T-cell (primary cell): ENCODE measurements around the gene CCDC195. TPM values are rescaled to one million over a fixed set of nuclear protein-coding genes. Genes with fewer than 3 reads are reported as not detected.
"Not testable (repeated sequence)": the region's sequence is repeated elsewhere in the genome, so short reads cannot be mapped to it uniquely, and the experiment has no call there.

Experiments
- ATAC-seq, 4 experiments: fragments of 200-7000 bp in 3 of 4; fragments of 150-1000 bp in 1 of 4; cut with Tn5 transposase; replicated peaks in 1 of 4; 1 replicate in 3 of 4; 2 replicates in 1 of 4; pipeline ENCODE4 v1.10.0; 2021; ENCODE audit warnings: moderate library complexity in 3 of 4, mild to moderate bottlenecking in 2 of 4, moderate number of reproducible peaks in 1 of 4
- CTCF ChIA-PET, 2 donors: fragments of 300-600 bp; sonication (Branson Sonifier 250); formaldehyde crosslinking; loops; one replicate each; lab custom pipeline; 2022; ENCODE audit warnings: antibody characterized with exemption in 2 of 2; lab: Charles Lee
- POLR2A ChIA-PET, 2 donors: fragments of 300-600 bp; sonication (Branson Sonifier 250); formaldehyde crosslinking; loops; one replicate each; lab custom pipeline; 2022; ENCODE audit warnings: antibody characterized with exemption in 2 of 2; lab: Charles Lee
- DNase-seq, 35 experiments: peaks; one replicate each; pipeline versions ENCODE4 v3.0.0 to v3.0.0-alpha.2; 2013 to 2023
- H3K27ac ChIP-seq: one replicate; pipeline ENCODE4 v1.5.1; 2013; ENCODE audit warnings: low read length
- H3K27me3 ChIP-seq, 2 experiments: replicated peaks in 1 of 2; 1 replicate in 1 of 2; 2 replicates in 1 of 2; pipeline versions ENCODE4 v1.6.1 to v1.7.0; 2013; ENCODE audit warnings: low read length in 1 of 2, mixed read lengths in 1 of 2; ENCODE audit not compliant: control insufficient read depth in 2 of 2, insufficient read depth in 2 of 2; ENCODE audit errors: extremely low read depth in 1 of 2
- H3K36me3 ChIP-seq, 2 donors: 1 replicate in 1 of 2; 2 replicates in 1 of 2; pipeline versions ENCODE4 v1.6.1 to v1.7.0; 2013; ENCODE audit warnings: low read length in 1 of 2; ENCODE audit not compliant: control insufficient read depth in 2 of 2, insufficient read depth in 1 of 2; ENCODE audit errors: extremely low read depth in 1 of 2
- H3K4me1 ChIP-seq, 2 experiments: 1 replicate in 1 of 2; 2 replicates in 1 of 2; pipeline versions ENCODE4 v1.6.1 to v1.7.0; 2013; ENCODE audit warnings: low read length in 2 of 2, mixed read lengths in 1 of 2; ENCODE audit not compliant: insufficient read depth in 2 of 2, control insufficient read depth in 1 of 2; ENCODE audit errors: extremely low read depth in 1 of 2
- H3K4me3 ChIP-seq, 2 donors: 1 replicate in 1 of 2; 2 replicates in 1 of 2; pipeline versions ENCODE4 v1.5.1 to v1.7.0; 2013; ENCODE audit warnings: mild to moderate bottlenecking in 2 of 2, low read length in 1 of 2, moderate library complexity in 1 of 2; ENCODE audit not compliant: control insufficient read depth in 1 of 2; ENCODE audit errors: extremely low read depth in 1 of 2
- H3K9me3 ChIP-seq: 2 replicates; pipeline ENCODE4 v1.7.0; 2013
- H3K27ac Mint-ChIP-seq, 2 donors: one replicate each; pipeline ENCODE4 v1.8.0; 2020 to 2021; ENCODE audit warnings: mild to moderate bottlenecking in 2 of 2, mixed read lengths in 2 of 2
- H3K27me3 Mint-ChIP-seq, 2 donors: one replicate each; pipeline ENCODE4 v1.8.0; 2021 to 2022; ENCODE audit warnings: mixed read lengths in 2 of 2
- H3K36me3 Mint-ChIP-seq: one replicate; pipeline ENCODE4 v1.8.0; 2021; ENCODE audit warnings: mixed read lengths
- H3K4me1 Mint-ChIP-seq, 3 donors: one replicate each; pipeline ENCODE4 v1.8.0; 2020 to 2022; ENCODE audit warnings: mixed read lengths in 3 of 3, mild to moderate bottlenecking in 1 of 3
- H3K4me3 Mint-ChIP-seq, 3 donors: one replicate each; pipeline ENCODE4 v1.8.0; 2020 to 2022; ENCODE audit warnings: mild to moderate bottlenecking in 3 of 3, mixed read lengths in 3 of 3, moderate library complexity in 3 of 3
- H3K9me3 Mint-ChIP-seq, 3 donors: one replicate each; pipeline ENCODE4 v1.8.0; 2020 to 2022; ENCODE audit warnings: mixed read lengths in 3 of 3
- WGBS: methylation state at CpG from one replicate; pipeline ENCODE4 v1.1.5; 2013; ENCODE audit warnings: missing lambda C conversion rate; ENCODE audit not compliant: insufficient coverage; 5-methylcytosine and 5-hydroxymethylcytosine counted together
- total RNA-seq, 35 experiments: library from RNA in 6 of 35; stranded (reverse) in 6 of 35; fragments of 120-200 nt in 1 of 35; gene quantifications; one replicate each; pipeline versions ENCODE4 v1.2.1 to v1.2.4 and lab custom pipeline; 2013 to 2026

Gene CCDC195
- total RNA-seq, 5 donors from 2014 or later (not counting 1 experiment from before 2014, with no cell fraction given): not detected

GRCh38 chr2:224668123-224668909 lies 47.8 kb downstream of the CCDC195 start:
- no peak overlapping the region for H3K4me3 Mint-ChIP-seq
- ATAC-seq: no peak
- POLR2A ChIA-PET: interaction anchor here in 1 of 2 donors (0.7 kb wide), 1 partner anchor 67 kb away, joined by 7 read pairs; no protein-coding TSS in a partner anchor
- Histone ChIP-seq H3K4me1 (no peaks in the 10 kb centered on the region), H3K27me3 (no peaks in the 10 kb centered on the region), H3K36me3 (no peaks in the 10 kb centered on the region), H3K9me3 (no peaks in the 10 kb centered on the region), H3K27ac (no peak overlapping the region), H3K4me3 (no peak overlapping the region)
- WGBS: 91% methylated on average over 8 of the region's 12 CpGs
- peaks cover 2 to 4% of the 10 kb centered on the region in 2 donors for H3K27me3 Mint-ChIP-seq
- peaks cover 2% of the 10 kb centered on the region in 3 donors for H3K9me3 Mint-ChIP-seq
- H3K36me3 Mint-ChIP-seq: peaks cover 2% of the 10 kb centered on the region
- DNase-seq: no peak
- no peak overlapping the region for H3K27ac Mint-ChIP-seq
- no peaks in the 10 kb centered on the region for H3K4me1 Mint-ChIP-seq
- CTCF ChIA-PET: interaction anchor here (0.5 to 0.7 kb wide), 2 partner anchors 43 to 60 kb away, joined by 3 to 7 read pairs; no protein-coding TSS in a partner anchor

GRCh38 chr2:224666951-224667553 lies 49.1 kb downstream of the CCDC195 start:
- H3K27ac Mint-ChIP-seq: no peak overlapping the region
- H3K27ac ChIP-seq: no peak overlapping the region
- POLR2A ChIA-PET: no interaction called here
- peaks cover 3 to 6% of the 10 kb centered on the region in 2 donors for H3K27me3 Mint-ChIP-seq
- peaks cover 4 to 9% (median 7%) of the 10 kb centered on the region in 3 donors for H3K9me3 Mint-ChIP-seq
- H3K9me3 ChIP-seq: no peaks in the 10 kb centered on the region
- ATAC-seq: no peak
- no peak for DNase-seq
- no CpG with 5 or more reads among the region's 2 CpGs for WGBS
- no peaks in the 10 kb centered on the region for H3K36me3 ChIP-seq
- H3K4me1 Mint-ChIP-seq: no peaks in the 10 kb centered on the region
- no peak overlapping the region for H3K4me3 Mint-ChIP-seq
- CTCF ChIA-PET: no interaction called here
- H3K4me3 ChIP-seq: no peak overlapping the region
- H3K36me3 Mint-ChIP-seq: peaks cover 3% of the 10 kb centered on the region
- H3K27me3 ChIP-seq: no peaks in the 10 kb centered on the region
- no peaks in the 10 kb centered on the region for H3K4me1 ChIP-seq

DNA sequence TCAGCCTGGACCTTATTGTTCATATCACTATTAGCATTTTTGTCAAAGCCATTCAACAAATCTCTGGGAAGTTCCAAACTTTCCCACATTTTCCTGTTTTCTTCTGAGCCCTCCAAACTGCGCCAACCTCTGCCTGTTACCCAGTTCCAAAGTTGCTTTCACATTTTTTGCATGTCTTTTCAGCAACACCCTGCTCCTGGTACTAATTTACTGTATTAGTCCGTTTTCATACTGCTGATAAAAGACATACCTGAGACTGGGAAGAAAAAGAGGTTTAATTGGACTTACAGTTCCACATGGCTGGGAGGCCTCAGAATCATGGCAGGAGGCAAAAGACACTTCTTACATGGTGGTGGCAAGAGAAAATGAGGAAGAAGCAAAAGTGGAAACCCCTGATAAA lies 52.8 kb downstream of the CCDC195 start:
- H3K36me3 Mint-ChIP-seq, H3K4me1 ChIP-seq, H3K27me3 Mint-ChIP-seq, H3K27ac ChIP-seq, ATAC-seq, H3K4me3 Mint-ChIP-seq, CTCF ChIA-PET, H3K36me3 ChIP-seq, H3K4me3 ChIP-seq, POLR2A ChIA-PET, H3K4me1 Mint-ChIP-seq, H3K9me3 ChIP-seq, H3K27me3 ChIP-seq, DNase-seq, H3K27ac Mint-ChIP-seq: not testable (repeated sequence)
- 100% methylated on average over 1 of the region's 2 CpGs for WGBS
- peaks cover 4 to 11% (median 7%) of the 10 kb centered on the region in 3 donors for H3K9me3 Mint-ChIP-seq

DNA sequence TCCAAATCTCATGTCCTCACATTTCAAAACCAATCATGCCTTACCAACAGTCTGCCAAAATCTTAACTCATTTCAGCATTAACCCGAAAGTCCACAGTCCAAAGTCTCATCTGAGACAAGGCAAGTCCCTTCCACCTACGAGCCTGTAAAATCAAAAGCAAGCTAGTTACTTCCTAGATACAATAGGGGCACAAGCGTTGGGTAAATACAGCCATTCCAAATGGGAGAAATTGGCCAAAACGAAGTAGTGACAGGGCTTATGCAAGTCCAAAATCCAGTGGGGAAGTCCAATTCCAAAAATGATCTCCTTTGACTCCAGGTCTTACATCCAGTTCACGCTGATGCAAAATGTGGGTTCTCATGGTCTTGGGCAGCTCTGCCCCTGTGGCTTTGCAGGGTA lies 54.5 kb downstream of the CCDC195 start:
- H3K27me3 ChIP-seq, H3K4me3 ChIP-seq, H3K27me3 Mint-ChIP-seq, ATAC-seq, DNase-seq, POLR2A ChIA-PET, H3K27ac ChIP-seq, H3K4me1 ChIP-seq, H3K9me3 ChIP-seq, H3K4me3 Mint-ChIP-seq, H3K36me3 Mint-ChIP-seq, H3K4me1 Mint-ChIP-seq, H3K36me3 ChIP-seq, H3K27ac Mint-ChIP-seq, CTCF ChIA-PET: not testable (repeated sequence)
- 59% methylated on average over 5 of the region's 5 CpGs for WGBS
- peaks cover 4 to 11% (median 7%) of the 10 kb centered on the region in 3 donors for H3K9me3 Mint-ChIP-seq

- Histone ChIP-seq H3K9me3 (no peaks in the 10 kb centered on the region), H3K36me3 (no peaks in the 10 kb centered on the region), H3K4me3 (no peak overlapping the region), H3K27me3 (no peaks in the 10 kb centered on the region), H3K27ac (no peak overlapping the region), H3K4me1 (no peaks in the 10 kb centered on the region)
- DNase-seq (no peak), ATAC-seq (no peak)
- H3K4me3 Mint-ChIP-seq: no peak overlapping the region
- H3K4me1 Mint-ChIP-seq: no peaks in the 10 kb centered on the region
- H3K27ac Mint-ChIP-seq: no peak overlapping the region
- peaks cover 6 to 7% of the 10 kb centered on the region in 2 donors for H3K27me3 Mint-ChIP-seq
- peaks cover 4 to 11% (median 7%) of the 10 kb centered on the region in 3 donors for H3K9me3 Mint-ChIP-seq
- ChIA-PET POLR2A (no interaction called here), CTCF (no interaction called here)
- 74% methylated on average over 3 of the region's 6 CpGs for WGBS
- peaks cover 3% of the 10 kb centered on the region for H3K36me3 Mint-ChIP-seq
These were observed 56.5 kb downstream of the CCDC195 start for GRCh38 chr2:224659714-224660113.

DNA sequence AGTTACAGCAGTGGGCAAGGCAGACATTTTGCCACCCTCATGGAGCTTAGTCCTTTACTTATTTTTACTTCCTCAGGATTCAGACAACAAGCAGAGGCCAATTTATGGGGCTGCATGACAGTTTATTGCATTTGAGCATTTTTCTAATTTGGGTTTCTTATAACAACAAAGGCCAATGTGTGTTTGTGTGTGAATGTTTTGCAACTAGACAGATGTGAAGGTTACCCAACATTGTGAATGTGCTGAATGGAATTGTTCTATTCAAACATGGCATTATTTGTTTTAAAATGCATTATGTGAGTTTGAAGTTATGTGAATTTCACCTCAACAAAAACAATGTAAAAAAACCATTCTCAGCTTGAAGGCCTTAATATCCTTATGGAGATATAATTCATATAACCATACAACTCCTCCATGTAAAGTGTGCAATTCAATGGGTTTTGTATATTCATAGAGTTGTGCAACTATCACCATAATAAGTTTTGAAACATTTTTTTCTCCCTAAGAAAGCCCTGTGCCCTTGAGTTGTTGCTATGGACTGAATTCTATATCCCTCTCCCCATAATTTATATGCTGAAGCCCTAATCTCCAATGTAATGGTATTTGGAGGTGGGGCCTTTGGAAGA lies 57.3 kb downstream of the CCDC195 start:
- H3K4me3 ChIP-seq: no peak overlapping the region
- H3K27me3 Mint-ChIP-seq: peaks cover 6 to 7% of the 10 kb centered on the region in 2 donors
- H3K9me3 Mint-ChIP-seq: peaks cover 4 to 11% (median 7%) of the 10 kb centered on the region in 3 donors
- ATAC-seq (no peak), DNase-seq (no peak)
- CTCF ChIA-PET: no interaction called here
- peaks cover 3% of the 10 kb centered on the region for H3K36me3 Mint-ChIP-seq
- H3K27me3 ChIP-seq: no peaks in the 10 kb centered on the region
- no peaks in the 10 kb centered on the region for H3K4me1 Mint-ChIP-seq
- H3K27ac Mint-ChIP-seq: no peak overlapping the region
- POLR2A ChIA-PET: no interaction called here
- no peak overlapping the region for H3K4me3 Mint-ChIP-seq
- no peak overlapping the region for H3K27ac ChIP-seq
- H3K9me3 ChIP-seq: no peaks in the 10 kb centered on the region
- no peaks in the 10 kb centered on the region for H3K4me1 ChIP-seq
- no peaks in the 10 kb centered on the region for H3K36me3 ChIP-seq
